ENCODE measurements around the gene PRSS1. TPM values are rescaled to one million over a fixed set of nuclear protein-coding genes. Genes with fewer than 3 reads are reported as not detected.

The PRSS1 gene
- total RNA-seq, 1 experiment from 2014 or later, result not detected

- no peak for DNase-seq (ENCODE audit: low spot score)
- no peaks in the 10 kb centered on the region for H3K9me3 ChIP-seq (ENCODE audit: low read depth, low read length, poor library complexity, severe bottlenecking)
- no peak overlapping the region for H3K27ac ChIP-seq (ENCODE audit: low read depth, low read length, poor library complexity, severe bottlenecking)
- peaks cover 62% of the 10 kb centered on the region for H3K27me3 ChIP-seq (replicated peaks; ENCODE audit: insufficient read depth, low read depth, low read length, poor library complexity)
- no peak overlapping the region for H3K4me3 ChIP-seq (ENCODE audit: low read depth, low read length, poor library complexity, severe bottlenecking)
- TF ChIP-seq EZH2 (IDR thresholded peaks at IDR 0.05; ENCODE audit: borderline replicate concordance, low read depth, low read length, poor library complexity, severe bottlenecking), result no peak
- TF ChIP-seq, protein P1, sequence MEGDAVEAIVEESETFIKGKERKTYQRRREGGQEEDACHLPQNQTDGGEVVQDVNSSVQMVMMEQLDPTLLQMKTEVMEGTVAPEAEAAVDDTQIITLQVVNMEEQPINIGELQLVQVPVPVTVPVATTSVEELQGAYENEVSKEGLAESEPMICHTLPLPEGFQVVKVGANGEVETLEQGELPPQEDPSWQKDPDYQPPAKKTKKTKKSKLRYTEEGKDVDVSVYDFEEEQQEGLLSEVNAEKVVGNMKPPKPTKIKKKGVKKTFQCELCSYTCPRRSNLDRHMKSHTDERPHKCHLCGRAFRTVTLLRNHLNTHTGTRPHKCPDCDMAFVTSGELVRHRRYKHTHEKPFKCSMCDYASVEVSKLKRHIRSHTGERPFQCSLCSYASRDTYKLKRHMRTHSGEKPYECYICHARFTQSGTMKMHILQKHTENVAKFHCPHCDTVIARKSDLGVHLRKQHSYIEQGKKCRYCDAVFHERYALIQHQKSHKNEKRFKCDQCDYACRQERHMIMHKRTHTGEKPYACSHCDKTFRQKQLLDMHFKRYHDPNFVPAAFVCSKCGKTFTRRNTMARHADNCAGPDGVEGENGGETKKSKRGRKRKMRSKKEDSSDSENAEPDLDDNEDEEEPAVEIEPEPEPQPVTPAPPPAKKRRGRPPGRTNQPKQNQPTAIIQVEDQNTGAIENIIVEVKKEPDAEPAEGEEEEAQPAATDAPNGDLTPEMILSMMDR (conservative IDR thresholded peaks at IDR 0.05; ENCODE audit: low read depth, low read length), result no peak
- no peaks in the 10 kb centered on the region for H3K4me1 ChIP-seq (ENCODE audit: insufficient read depth, low read length, poor library complexity, severe bottlenecking)
- no peaks in the 10 kb centered on the region for H3K36me3 ChIP-seq (ENCODE audit: insufficient read depth, low read length, poor library complexity, severe bottlenecking)
- intact Hi-C loops (cut with micrococcal nuclease; ENCODE audit: unreplicated experiment), result no loop called here
- ChIA-PET CTCF (interaction anchor here (0.6 kb wide), 1 partner anchor 9 kb away, joined by 15 read pairs; no protein-coding TSS in a partner anchor), POLR2A (ENCODE audit: low non-redundant PET) (no interaction called here)
- no TSS peak for BruUV-seq (replicated peaks)
Observed at GRCh38 chr7:142792593-142792992, 43.3 kb downstream of the PRSS1 start.

DNA sequence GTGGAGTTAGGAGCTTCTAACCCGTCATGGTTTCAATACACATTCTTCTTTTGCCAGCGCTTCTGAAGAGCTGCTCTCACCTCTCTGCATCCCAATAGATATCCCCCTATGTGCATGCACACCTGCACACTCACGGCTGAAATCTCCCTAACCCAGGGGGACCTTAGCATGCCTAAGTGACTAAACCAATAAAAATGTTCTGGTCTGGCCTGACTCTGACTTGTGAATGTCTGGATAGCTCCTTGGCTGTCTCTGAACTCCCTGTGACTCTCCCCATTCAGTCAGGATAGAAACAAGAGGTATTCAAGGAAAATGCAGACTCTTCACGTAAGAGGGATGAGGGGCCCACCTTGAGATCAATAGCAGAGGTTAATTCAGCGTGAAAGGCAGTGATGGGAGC, 43.9 kb downstream of the PRSS1 start:
- no peak for DNase-seq (ENCODE audit: low spot score)
- TF ChIP-seq EZH2 (IDR thresholded peaks at IDR 0.05; ENCODE audit: borderline replicate concordance, low read depth, low read length, poor library complexity, severe bottlenecking), result no peak
- TF ChIP-seq, protein P1 (conservative IDR thresholded peaks at IDR 0.05; ENCODE audit: low read depth, low read length), result no peak
- intact Hi-C loops (cut with micrococcal nuclease; ENCODE audit: unreplicated experiment), result no loop called here
- no peaks in the 10 kb centered on the region for H3K4me1 ChIP-seq (ENCODE audit: insufficient read depth, low read length, poor library complexity, severe bottlenecking)
- no peaks in the 10 kb centered on the region for H3K36me3 ChIP-seq (ENCODE audit: insufficient read depth, low read length, poor library complexity, severe bottlenecking)
- H3K4me3 ChIP-seq (ENCODE audit: low read depth, low read length, poor library complexity, severe bottlenecking), result no peak overlapping the region
- peaks cover 67% of the 10 kb centered on the region for H3K27me3 ChIP-seq (replicated peaks; ENCODE audit: insufficient read depth, low read depth, low read length, poor library complexity)
- H3K9me3 ChIP-seq (ENCODE audit: low read depth, low read length, poor library complexity, severe bottlenecking), result no peaks in the 10 kb centered on the region
- no peak overlapping the region for H3K27ac ChIP-seq (ENCODE audit: low read depth, low read length, poor library complexity, severe bottlenecking)
- CTCF ChIA-PET, result interaction anchor here (0.6 kb wide), 1 partner anchor 10 kb away, joined by 3 read pairs; no protein-coding TSS in a partner anchor
- BruUV-seq (replicated peaks), result no TSS peak
- POLR2A ChIA-PET (ENCODE audit: low non-redundant PET), result no interaction called here

DNA sequence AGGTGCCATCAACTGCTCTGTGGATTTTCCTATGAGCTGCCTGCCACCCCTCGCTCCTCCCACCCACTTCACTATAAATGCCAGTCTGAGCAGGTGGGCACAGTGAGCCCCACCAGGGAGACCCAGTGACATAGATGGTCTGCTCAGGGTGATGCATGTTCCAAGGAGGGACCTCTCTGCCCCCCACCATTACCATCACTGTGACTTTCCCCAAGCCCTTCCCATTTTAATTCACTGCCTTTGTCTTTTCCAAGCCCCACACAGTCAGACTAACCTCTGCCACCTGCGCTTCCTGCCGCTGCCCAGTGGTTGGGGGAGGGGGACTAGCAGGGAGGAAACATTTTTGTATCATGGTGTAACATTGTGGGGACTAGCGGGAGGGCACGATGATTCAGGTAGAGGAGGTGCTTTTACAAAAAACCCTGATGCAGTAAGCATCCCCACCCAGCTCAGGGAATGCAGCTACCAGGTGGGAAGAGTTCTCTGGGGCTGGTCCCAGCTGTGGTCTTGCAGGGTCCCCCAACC, 46.1 kb downstream of the PRSS1 start:
- TF ChIP-seq, protein P1 (conservative IDR thresholded peaks at IDR 0.05; ENCODE audit: low read depth, low read length), result no peak
- no peak for TF ChIP-seq EZH2 (IDR thresholded peaks at IDR 0.05; ENCODE audit: borderline replicate concordance, low read depth, low read length, poor library complexity, severe bottlenecking)
- DNase-seq (ENCODE audit: low spot score), result no peak
- no TSS peak for BruUV-seq (replicated peaks)
- H3K9me3 ChIP-seq (ENCODE audit: low read depth, low read length, poor library complexity, severe bottlenecking), result no peaks in the 10 kb centered on the region
- ChIA-PET POLR2A (ENCODE audit: low non-redundant PET) (no interaction called here), CTCF (no interaction called here)
- no peaks in the 10 kb centered on the region for H3K36me3 ChIP-seq (ENCODE audit: insufficient read depth, low read length, poor library complexity, severe bottlenecking)
- intact Hi-C loops (cut with micrococcal nuclease; ENCODE audit: unreplicated experiment), result no loop called here
- H3K4me3 ChIP-seq (ENCODE audit: low read depth, low read length, poor library complexity, severe bottlenecking), result no peak overlapping the region
- no peak overlapping the region for H3K27ac ChIP-seq (ENCODE audit: low read depth, low read length, poor library complexity, severe bottlenecking)
- no peaks in the 10 kb centered on the region for H3K4me1 ChIP-seq (ENCODE audit: insufficient read depth, low read length, poor library complexity, severe bottlenecking)
- H3K27me3 ChIP-seq (replicated peaks; ENCODE audit: insufficient read depth, low read depth, low read length, poor library complexity), result peaks cover 79% of the 10 kb centered on the region

Measured in A673 (cell line).